Progenitor cell of endocrine pancreas (in vitro differentiated cells): ENCODE results near the gene SEMA3B. TPM values are rescaled to one million over a fixed set of nuclear protein-coding genes. Genes with fewer than 3 reads are reported as not detected.

Source experiments
- DNase-seq: peaks from one replicate; pipeline ENCODE4 v3.0.0; 2021; ENCODE audit warnings: low spot score; ENCODE audit not compliant: unreplicated experiment
- H3K27ac Mint-ChIP-seq: 2 replicates; pipeline ENCODE4 v1.8.0; 2021; ENCODE audit warnings: mild to moderate bottlenecking, moderate library complexity, mixed read lengths
- H3K27me3 Mint-ChIP-seq: 2 replicates; pipeline ENCODE4 v1.8.0; 2021; ENCODE audit warnings: mixed read lengths
- H3K36me3 Mint-ChIP-seq: 2 replicates; pipeline ENCODE4 v1.8.0; 2022; ENCODE audit warnings: mixed read lengths; ENCODE audit not compliant: insufficient read depth
- H3K4me1 Mint-ChIP-seq: 2 replicates; pipeline ENCODE4 v1.8.0; 2021; ENCODE audit warnings: low read depth, mixed read lengths
- H3K4me3 Mint-ChIP-seq: 2 replicates; pipeline ENCODE4 v1.8.0; 2021; ENCODE audit warnings: low read depth, mild to moderate bottlenecking, moderate library complexity, mixed read lengths
- H3K9me3 Mint-ChIP-seq: 2 replicates; pipeline ENCODE4 v1.8.0; 2021; ENCODE audit warnings: low read depth, mixed read lengths
- CTCF ChIP-seq: fragments of 200-600 bp; sonication (generic); IDR thresholded peaks from one replicate; pipeline ENCODE4 v1.5.0; 2021; ENCODE audit warnings: antibody characterized with exemption, mild to moderate bottlenecking; ENCODE audit not compliant: unreplicated experiment
- total RNA-seq: library from RNA; stranded (reverse); gene quantifications from 2 replicates; pipeline ENCODE4 v1.2.1, GENCODE V29; 2021

Gene SEMA3B
- total RNA-seq, 1 donor from 2014 or later: 24.6 TPM

DNA sequence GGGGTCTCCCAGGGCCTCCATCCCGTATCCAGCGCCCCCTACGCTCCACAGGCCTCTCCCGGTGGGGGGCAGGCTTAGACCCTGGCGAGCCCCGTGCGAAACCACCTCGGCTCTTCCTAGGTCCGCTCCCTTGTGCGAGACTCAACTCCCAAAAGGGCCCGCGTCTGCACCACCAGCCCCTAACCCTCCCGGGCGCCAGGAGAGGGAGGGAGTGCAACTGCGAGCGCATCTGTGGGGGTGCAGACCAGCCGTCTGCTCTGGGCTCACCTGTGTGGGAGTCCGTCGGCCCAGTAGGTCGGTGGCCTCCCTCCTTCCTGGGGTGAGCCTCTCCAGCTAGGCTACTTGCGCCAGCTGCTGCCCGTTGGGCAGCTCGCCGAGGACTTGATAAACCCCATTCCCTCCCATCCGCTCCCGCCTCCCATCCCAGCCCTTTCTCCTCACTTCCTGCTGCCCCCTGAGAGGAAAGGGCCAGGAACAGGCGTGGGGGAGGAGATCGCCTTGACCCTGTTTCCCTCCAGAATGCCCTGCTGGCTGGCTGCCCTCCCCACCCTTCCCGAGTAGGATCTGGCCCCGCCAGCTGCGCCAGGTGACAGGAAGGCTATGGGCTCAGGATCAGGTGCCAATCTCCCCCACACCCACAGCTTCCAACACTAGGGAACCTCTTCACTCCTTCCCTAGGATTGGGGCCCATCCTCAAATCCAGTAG, 53.6 kb downstream of the SEMA3B start, which contains the start of gene HYAL2:
TSS of gene HYAL2 (minus strand) at position 360 of the 706 bp plus-strand sequence. CDS start 2,256 bp downstream, outside the sequence.
- no peak for DNase-seq
- peak within 1 kb of the TSS; percentile 82 for H3K4me3 Mint-ChIP-seq

DNA sequence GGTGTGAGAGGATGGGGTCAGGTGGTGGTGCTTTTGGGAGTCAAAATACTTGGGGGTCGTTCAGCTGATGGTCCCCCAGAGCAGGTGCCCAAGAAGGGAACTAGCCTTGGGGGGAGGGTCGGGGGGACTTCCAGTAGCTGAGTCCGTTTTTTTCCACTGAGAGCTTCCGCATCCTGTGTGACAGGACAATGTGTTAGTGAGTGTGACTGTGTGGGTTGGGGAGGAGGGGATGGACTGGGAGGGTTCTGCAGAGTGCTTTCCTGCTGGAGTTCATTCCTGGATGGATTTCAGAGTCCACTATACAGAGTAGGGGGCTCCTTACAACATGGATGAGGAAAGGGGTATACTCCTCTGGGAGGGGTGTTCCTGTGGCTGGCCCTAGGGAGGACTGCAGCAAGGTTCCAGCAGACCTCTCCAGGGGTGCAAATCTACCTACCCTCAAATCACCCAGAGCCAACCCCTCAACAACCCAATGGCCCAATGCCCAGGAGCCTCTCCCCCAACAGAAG, 54.2 kb downstream of the SEMA3B start:
- no peaks in the 10 kb centered on the region for H3K9me3 Mint-ChIP-seq
- H3K36me3 Mint-ChIP-seq: peaks cover 15% of the 10 kb centered on the region
- no peaks in the 10 kb centered on the region for H3K27me3 Mint-ChIP-seq
- H3K4me3 Mint-ChIP-seq: peak overlapping the region; percentile 82
- peaks cover 30% of the 10 kb centered on the region for H3K4me1 Mint-ChIP-seq
- TF ChIP-seq CTCF: no peak
- DNase-seq: no peak
- H3K27ac Mint-ChIP-seq: no peak overlapping the region

More for the DNA sequence above, 53.6 kb downstream of the SEMA3B start, which contains the start of gene HYAL2:
- TF ChIP-seq CTCF: no peak
- Mint-ChIP-seq H3K4me1 (peaks cover 30% of the 10 kb centered on the region), H3K9me3 (no peaks in the 10 kb centered on the region), H3K27ac (peak within 1 kb of the TSS; percentile 100), H3K36me3 (peaks cover 15% of the 10 kb centered on the region), H3K27me3 (no peaks in the 10 kb centered on the region)

DNA sequence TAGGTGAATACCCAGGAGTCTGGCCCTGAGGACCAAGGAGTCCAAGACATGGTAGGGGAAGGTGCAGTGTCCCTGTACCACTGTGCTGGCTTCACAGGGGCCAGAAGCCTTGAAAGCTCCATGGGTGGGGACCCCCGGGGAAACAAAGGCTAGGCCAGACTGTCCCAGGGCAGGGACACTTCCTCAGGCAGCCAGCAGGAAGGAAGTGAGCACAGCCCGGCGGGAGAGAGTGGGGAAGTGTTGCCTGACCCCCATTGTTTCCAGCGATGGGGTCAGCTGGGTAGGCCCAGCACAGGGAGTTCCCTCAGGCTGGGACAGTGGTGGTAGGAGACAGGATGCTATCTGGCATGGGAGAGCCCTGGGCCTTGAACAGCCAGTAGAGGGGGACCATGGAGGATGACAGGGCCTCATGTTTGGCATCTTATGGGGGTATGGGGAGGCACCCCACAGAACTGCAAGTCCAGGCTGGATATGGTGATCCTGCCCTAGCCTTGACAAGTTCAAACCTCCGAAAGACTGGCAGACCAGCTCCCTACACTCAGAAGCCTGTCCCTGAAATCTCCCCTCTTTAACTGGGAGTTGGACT, 54.8 kb downstream of the SEMA3B start:
- DNase-seq: no peak
- Mint-ChIP-seq H3K4me3 (no peak overlapping the region), H3K27ac (peak overlapping the region; percentile 37), H3K9me3 (no peaks in the 10 kb centered on the region), H3K36me3 (peaks cover 12% of the 10 kb centered on the region), H3K4me1 (peaks cover 30% of the 10 kb centered on the region), H3K27me3 (no peaks in the 10 kb centered on the region)
- TF ChIP-seq CTCF: no peak

GRCh38 chr3:50324351-50325112, 55.6 kb downstream of the SEMA3B start:
- peak overlapping the region; percentile 2 for H3K4me3 Mint-ChIP-seq
- DNase-seq: peak; percentile 65
- H3K27ac Mint-ChIP-seq: peak overlapping the region; percentile 73

More at GRCh38 chr3:50324351-50325112, 55.6 kb downstream of the SEMA3B start:
- H3K36me3 Mint-ChIP-seq: peaks cover 5% of the 10 kb centered on the region
- H3K27me3 Mint-ChIP-seq: no peaks in the 10 kb centered on the region
- TF ChIP-seq CTCF: peak; percentile 74
- peaks cover 24% of the 10 kb centered on the region for H3K4me1 Mint-ChIP-seq
- no peaks in the 10 kb centered on the region for H3K9me3 Mint-ChIP-seq
